Sciatic nerve (tissue), 2 donors: ENCODE data around the gene BPI. TPM values are rescaled to one million over a fixed set of nuclear protein-coding genes. Genes with fewer than 3 reads are reported as not detected.
"Not testable (repeated sequence)": the region's sequence is repeated elsewhere in the genome, so short reads cannot be mapped to it uniquely, and the experiment has no call there.

Source experiments
- ATAC-seq: fragments of 200-7000 bp; cut with Tn5 transposase; one replicate; pipeline ENCODE4 v1.9.1; 2020; ENCODE audit warnings: mild to moderate bottlenecking, moderate library complexity
- DNase-seq: peaks from one replicate; pipeline ENCODE4 v3.0.0-alpha.2; 2020; ENCODE audit warnings: low spot score
- intact Hi-C: fragments of 100-400 bp; cut with DNase I; formaldehyde crosslinking; loops from one replicate; pipeline ENCODE4 v1.14.2; 2022
- total RNA-seq: library from RNA; stranded (reverse); fragmentation: NEBNext Ultra II Directional; extraction: Animal tissue kit (Norgen Biotek cat#: 25700); gene quantifications from one replicate; pipeline ENCODE4 v1.2.1, GENCODE V29; 2021
- donor health status: DM: no; HTN: no; CAD: no.
- donor health status: DM: no; HTN: no; CAD: no.

The BPI gene
- total RNA-seq, 1 donor from 2014 or later = 2.3 TPM

GRCh38 chr20:38320221-38320620 is 16.3 kb downstream of the BPI start:
- intact Hi-C loops = no loop called here

GRCh38 chr20:38321959-38322598 is 18.1 kb downstream of the BPI start:
- intact Hi-C loops = no loop called here
- ATAC-seq = peak; percentile 83
- DNase-seq = peak; percentile 74

More at GRCh38 chr20:38320221-38320620, 16.3 kb downstream of the BPI start:
- ATAC-seq = no peak
- DNase-seq = no peak

- intact Hi-C loops = no loop called here
- no peak for DNase-seq
- ATAC-seq = no peak
These were observed 20.2 kb downstream of the BPI start for GRCh38 chr20:38324159-38324558.

GRCh38 chr20:38325167-38325566 is 21.2 kb downstream of the BPI start:
- no peak for ATAC-seq
- intact Hi-C loops = no loop called here
- DNase-seq = no peak

GRCh38 chr20:38325905-38326304 is 21.9 kb downstream of the BPI start:
- intact Hi-C loops = no loop called here

GRCh38 chr20:38326309-38326708 is 22.4 kb downstream of the BPI start:
- no peak for ATAC-seq
- intact Hi-C loops = no loop called here
- DNase-seq = no peak

More at GRCh38 chr20:38325905-38326304, 21.9 kb downstream of the BPI start:
- DNase-seq (no peak), ATAC-seq (no peak)

- DNase-seq (no peak), ATAC-seq (no peak)
- intact Hi-C loops = no loop called here
These were observed 26.7 kb downstream of the BPI start for GRCh38 chr20:38330638-38331037.

GRCh38 chr20:38331245-38331644 is 27.3 kb downstream of the BPI start:
- DNase-seq (no peak), ATAC-seq (no peak)
- intact Hi-C loops = no loop called here

- intact Hi-C loops = no loop called here
- no peak for DNase-seq
- no peak for ATAC-seq
These were observed 27.9 kb downstream of the BPI start for GRCh38 chr20:38331814-38332213.

- DNase-seq = no peak
- no peak for ATAC-seq
- intact Hi-C loops = no loop called here
These were observed 30.1 kb downstream of the BPI start for GRCh38 chr20:38334016-38334415.

- DNase-seq (no peak), ATAC-seq (no peak)
- intact Hi-C loops = no loop called here
These were observed 32.8 kb downstream of the BPI start for GRCh38 chr20:38336726-38337125.

- intact Hi-C loops = no loop called here
- DNase-seq (peak; percentile 70), ATAC-seq (peak; percentile 80)
These were observed 33.7 kb downstream of the BPI start for GRCh38 chr20:38337561-38338140.

GRCh38 chr20:38338849-38339520 is 35.0 kb downstream of the BPI start:
- intact Hi-C loops = no loop called here
- DNase-seq = no peak
- ATAC-seq = peak; percentile 38

- ATAC-seq, intact Hi-C loops, DNase-seq: not testable (repeated sequence)
These were observed 35.6 kb downstream of the BPI start for GRCh38 chr20:38339521-38339896.

GRCh38 chr20:38339997-38340396 is 36.0 kb downstream of the BPI start:
- intact Hi-C loops = no loop called here
- DNase-seq (no peak), ATAC-seq (no peak)

- intact Hi-C loops = no loop called here
- no peak for ATAC-seq
- no peak for DNase-seq
These were observed 36.7 kb downstream of the BPI start for GRCh38 chr20:38340693-38341092.

- no peak for DNase-seq
- ATAC-seq = no peak
- intact Hi-C loops = no loop called here
These were observed 38.3 kb downstream of the BPI start for GRCh38 chr20:38342216-38342615.

- DNase-seq (no peak), ATAC-seq (no peak)
- intact Hi-C loops = no loop called here
These were observed 38.9 kb downstream of the BPI start for GRCh38 chr20:38342713-38343310.

- ATAC-seq (peak; percentile 74), DNase-seq (peak; percentile 85)
- intact Hi-C loops = no loop called here
These were observed 39.6 kb downstream of the BPI start for GRCh38 chr20:38343311-38344106.
